ENCODE measurements around the gene DHRS1.

GRCh38 chr14:24324024-24324423 is 24.4 kb upstream of the DHRS1 start:
- no peak for TF ChIP-seq NFE2L1 (tag; IDR thresholded peaks at IDR 0.05; ENCODE audit: borderline replicate concordance, low read depth)
- TF ChIP-seq, protein P1, sequence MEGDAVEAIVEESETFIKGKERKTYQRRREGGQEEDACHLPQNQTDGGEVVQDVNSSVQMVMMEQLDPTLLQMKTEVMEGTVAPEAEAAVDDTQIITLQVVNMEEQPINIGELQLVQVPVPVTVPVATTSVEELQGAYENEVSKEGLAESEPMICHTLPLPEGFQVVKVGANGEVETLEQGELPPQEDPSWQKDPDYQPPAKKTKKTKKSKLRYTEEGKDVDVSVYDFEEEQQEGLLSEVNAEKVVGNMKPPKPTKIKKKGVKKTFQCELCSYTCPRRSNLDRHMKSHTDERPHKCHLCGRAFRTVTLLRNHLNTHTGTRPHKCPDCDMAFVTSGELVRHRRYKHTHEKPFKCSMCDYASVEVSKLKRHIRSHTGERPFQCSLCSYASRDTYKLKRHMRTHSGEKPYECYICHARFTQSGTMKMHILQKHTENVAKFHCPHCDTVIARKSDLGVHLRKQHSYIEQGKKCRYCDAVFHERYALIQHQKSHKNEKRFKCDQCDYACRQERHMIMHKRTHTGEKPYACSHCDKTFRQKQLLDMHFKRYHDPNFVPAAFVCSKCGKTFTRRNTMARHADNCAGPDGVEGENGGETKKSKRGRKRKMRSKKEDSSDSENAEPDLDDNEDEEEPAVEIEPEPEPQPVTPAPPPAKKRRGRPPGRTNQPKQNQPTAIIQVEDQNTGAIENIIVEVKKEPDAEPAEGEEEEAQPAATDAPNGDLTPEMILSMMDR (IDR thresholded peaks at IDR 0.05 in 2 of 3, conservative IDR thresholded peaks at IDR 0.05 in 1 of 3; ENCODE audit: insufficient read depth in 2 of 3, low read depth in 1 of 3, low read length in 3 of 3), result no peak
- no peak for TF ChIP-seq MEF2A (IDR thresholded peaks at IDR 0.05; ENCODE audit: control insufficient read depth, low read depth, low read length)
- no peak for TF ChIP-seq MAX (CRISPR knock-in tag; IDR thresholded peaks at IDR 0.05)
- TF ChIP-seq PHF8 (IDR thresholded peaks at IDR 0.05; ENCODE audit: borderline replicate concordance, low read length), result no peak
- TF ChIP-seq GATAD2A (IDR thresholded peaks at IDR 0.05), result no peak
- no peak for TF ChIP-seq RAD51 (IDR thresholded peaks at IDR 0.05; ENCODE audit: borderline replicate concordance, low read depth)
- no peak for TF ChIP-seq ATF7 (IDR thresholded peaks at IDR 0.05)
- TF ChIP-seq CSDE1 (IDR thresholded peaks at IDR 0.05), result no peak
- TF ChIP-seq ZNF174 (CRISPR knock-in tag; IDR thresholded peaks at IDR 0.05), result no peak
- TF ChIP-seq E2F4 (CRISPR knock-in tag; IDR thresholded peaks at IDR 0.05; ENCODE audit: low read depth), result no peak
- no peak for TF ChIP-seq NR1H2 (CRISPR knock-in tag; IDR thresholded peaks at IDR 0.05)
- TF ChIP-seq CHD2 (IDR thresholded peaks at IDR 0.05; ENCODE audit: low read depth, low read length), result no peak
- no peak for TF ChIP-seq CAMTA2 (CRISPR knock-in tag; conservative IDR thresholded peaks at IDR 0.05)

Data from K562 (cell line).